Mucosa of rectum (tissue), 2 donors: ENCODE results near the gene GABARAPL1.

Experiments used
- H3K27ac ChIP-seq, 2 donors: one replicate each; pipeline ENCODE4 v1.7.0; 2013; ENCODE audit warnings: inconsistent platforms in 2 of 2, low read depth in 2 of 2, low read length in 2 of 2
- H3K27me3 ChIP-seq, 2 donors: one replicate each; pipeline ENCODE4 v1.7.0; 2013; ENCODE audit warnings: low read length in 2 of 2; ENCODE audit not compliant: control insufficient read depth in 2 of 2, insufficient read depth in 2 of 2
- H3K36me3 ChIP-seq, 2 donors: one replicate each; pipeline ENCODE4 v1.7.0; 2013; ENCODE audit warnings: low read length in 2 of 2; ENCODE audit not compliant: control insufficient read depth in 2 of 2, insufficient read depth in 2 of 2
- H3K4me1 ChIP-seq, 2 donors: one replicate each; pipeline ENCODE4 v1.7.0; 2013; ENCODE audit warnings: low read length in 2 of 2, mild to moderate bottlenecking in 1 of 2; ENCODE audit not compliant: control insufficient read depth in 2 of 2, insufficient read depth in 2 of 2
- H3K4me3 ChIP-seq, 2 donors: one replicate each; pipeline ENCODE4 v1.7.0; 2013; ENCODE audit warnings: low read length in 2 of 2
- H3K9ac ChIP-seq, 2 donors: one replicate each; pipeline ENCODE4 v1.7.0; 2013; ENCODE audit warnings: low read length in 2 of 2, low read depth in 1 of 2, mild to moderate bottlenecking in 1 of 2
- H3K9me3 ChIP-seq, 2 donors: one replicate each; pipeline ENCODE4 v1.7.0; 2013; ENCODE audit warnings: low read length in 2 of 2; ENCODE audit not compliant: control insufficient read depth in 2 of 2
- donor health status: healthy.
- donor health status: Normal muscosa, but diverticular disease.

Gene GABARAPL1

GRCh38 chr12:10212739-10213131, at the start of gene GABARAPL1:
GABARAPL1 (plus strand) TSS chr12:10212877; CDS start chr12:10213130, 253 bp downstream.
- Histone ChIP-seq H3K36me3 (no peaks in the 10 kb centered on the region), H3K4me3 (peak within 1 kb of the TSS; percentile 97 to 98), H3K9me3 (no peaks in the 10 kb centered on the region), H3K4me1 (peaks cover 12 to 16% of the 10 kb centered on the region in 2 donors), H3K27me3 (no peaks in the 10 kb centered on the region), H3K27ac (peak within 1 kb of the TSS; percentile 98 to 99), H3K9ac (peak within 1 kb of the TSS; percentile 89 to 91)

GRCh38 chr12:10163084-10163483, 49.6 kb upstream of the GABARAPL1 start:
- Histone ChIP-seq H3K4me3 (no peak overlapping the region), H3K27ac (no peak overlapping the region), H3K9me3 (no peaks in the 10 kb centered on the region), H3K9ac (no peak overlapping the region), H3K4me1 (no peaks in the 10 kb centered on the region), H3K27me3 (no peaks in the 10 kb centered on the region), H3K36me3 (no peaks in the 10 kb centered on the region)

- Histone ChIP-seq H3K4me1 (no peaks in the 10 kb centered on the region), H3K9me3 (no peaks in the 10 kb centered on the region), H3K9ac (no peak overlapping the region), H3K27ac (no peak overlapping the region), H3K4me3 (no peak overlapping the region), H3K36me3 (no peaks in the 10 kb centered on the region), H3K27me3 (no peaks in the 10 kb centered on the region)
These were observed 47.3 kb upstream of the GABARAPL1 start for GRCh38 chr12:10165421-10165820.

GRCh38 chr12:10167599-10167998, 45.1 kb upstream of the GABARAPL1 start:
- Histone ChIP-seq H3K36me3 (no peaks in the 10 kb centered on the region), H3K4me3 (no peak overlapping the region), H3K9ac (no peak overlapping the region), H3K27me3 (no peaks in the 10 kb centered on the region), H3K9me3 (no peaks in the 10 kb centered on the region), H3K4me1 (no peaks in the 10 kb centered on the region), H3K27ac (no peak overlapping the region)

GRCh38 chr12:10169104-10169503, 43.6 kb upstream of the GABARAPL1 start:
- H3K9me3 ChIP-seq: no peaks in the 10 kb centered on the region
- H3K27ac ChIP-seq: no peak overlapping the region
- H3K9ac ChIP-seq: no peak overlapping the region
- no peak overlapping the region for H3K4me3 ChIP-seq
- no peaks in the 10 kb centered on the region for H3K27me3 ChIP-seq
- H3K4me1 ChIP-seq: no peaks in the 10 kb centered on the region
- H3K36me3 ChIP-seq: no peaks in the 10 kb centered on the region

GRCh38 chr12:10170216-10170615, 42.5 kb upstream of the GABARAPL1 start:
- Histone ChIP-seq H3K27ac (no peak overlapping the region), H3K4me3 (no peak overlapping the region), H3K36me3 (no peaks in the 10 kb centered on the region), H3K9me3 (no peaks in the 10 kb centered on the region), H3K4me1 (peaks cover 0 to 2% of the 10 kb centered on the region in 2 donors), H3K27me3 (no peaks in the 10 kb centered on the region), H3K9ac (no peak overlapping the region)

- H3K4me3 ChIP-seq: no peak within 1 kb of the TSS
- H3K27me3 ChIP-seq: no peaks in the 10 kb centered on the region
- no peak within 1 kb of the TSS for H3K9ac ChIP-seq
- no peaks in the 10 kb centered on the region for H3K36me3 ChIP-seq
- H3K4me1 ChIP-seq: peaks cover 4 to 10% of the 10 kb centered on the region in 2 donors
- no peaks in the 10 kb centered on the region for H3K9me3 ChIP-seq
- H3K27ac ChIP-seq: no peak within 1 kb of the TSS
These were observed 40.5 kb upstream of the GABARAPL1 start, which contains the start of gene OLR1 for GRCh38 chr12:10171973-10172728. OLR1 (minus strand) TSS chr12:10172132; CDS start chr12:10172077, 55 bp downstream.

- Histone ChIP-seq H3K36me3 (no peaks in the 10 kb centered on the region), H3K27me3 (no peaks in the 10 kb centered on the region), H3K4me1 (peaks cover 4 to 10% of the 10 kb centered on the region in 2 donors), H3K9ac (no peak overlapping the region), H3K4me3 (no peak overlapping the region), H3K9me3 (no peaks in the 10 kb centered on the region), H3K27ac (peak overlapping the region in 1 of 2 donors; percentile 11)
These were observed 37.6 kb upstream of the GABARAPL1 start for GRCh38 chr12:10174986-10175614.

- H3K27me3 ChIP-seq: no peaks in the 10 kb centered on the region
- H3K4me3 ChIP-seq: no peak overlapping the region
- H3K9ac ChIP-seq: no peak overlapping the region
- peaks cover 4 to 10% of the 10 kb centered on the region in 2 donors for H3K4me1 ChIP-seq
- H3K27ac ChIP-seq: peak overlapping the region in 1 of 2 donors; percentile 11
- no peaks in the 10 kb centered on the region for H3K9me3 ChIP-seq
- H3K36me3 ChIP-seq: no peaks in the 10 kb centered on the region
These were observed 36.6 kb upstream of the GABARAPL1 start for GRCh38 chr12:10175846-10176636.

GRCh38 chr12:10178821-10179220, 33.9 kb upstream of the GABARAPL1 start, which contains the start of gene TMEM52B:
TMEM52B (plus strand) TSS chr12:10179032; CDS start chr12:10179575, 543 bp downstream.
- Histone ChIP-seq H3K4me1 (peaks cover 4 to 10% of the 10 kb centered on the region in 2 donors), H3K9me3 (no peaks in the 10 kb centered on the region), H3K27me3 (peaks cover 0 to 3% of the 10 kb centered on the region in 2 donors), H3K4me3 (no peak within 1 kb of the TSS), H3K36me3 (no peaks in the 10 kb centered on the region), H3K9ac (no peak within 1 kb of the TSS), H3K27ac (no peak within 1 kb of the TSS)
